Activated naive CD4-positive, alpha-beta T cell treated with anti-CD3 and anti-CD28 coated beads for 36 hours (primary cell): Measurements from ENCODE around the gene ABCA10. TPM values are rescaled to one million over a fixed set of nuclear protein-coding genes. Genes with fewer than 3 reads are reported as not detected.

Source experiments
- CTCF ChIA-PET: fragments of 350-600 bp; sonication (Branson Sonifier 250); formaldehyde crosslinking; loops from one replicate; lab custom pipeline; 2021; ENCODE audit warnings: antibody characterized with exemption; lab: Charles Lee
- DNase-seq: peaks from one replicate; pipeline ENCODE4 v3.0.0-alpha.2; 2020
- H3K27ac Mint-ChIP-seq: one replicate; pipeline ENCODE4 v1.8.0; 2021; ENCODE audit warnings: mild to moderate bottlenecking, mixed read lengths
- H3K27me3 Mint-ChIP-seq: one replicate; pipeline ENCODE4 v1.8.0; 2021; ENCODE audit warnings: low read depth, mixed read lengths
- H3K36me3 Mint-ChIP-seq: one replicate; pipeline ENCODE4 v1.8.0; 2021; ENCODE audit warnings: low read depth, mixed read lengths
- H3K4me1 Mint-ChIP-seq: one replicate; pipeline ENCODE4 v1.8.0; 2021; ENCODE audit warnings: low read depth, mixed read lengths
- H3K4me3 Mint-ChIP-seq: one replicate; pipeline ENCODE4 v1.8.0; 2021; ENCODE audit warnings: mild to moderate bottlenecking, moderate library complexity, mixed read lengths
- H3K9me3 Mint-ChIP-seq: one replicate; pipeline ENCODE4 v1.8.0; 2021; ENCODE audit warnings: mixed read lengths
- intact Hi-C: fragments of 100-400 bp; cut with micrococcal nuclease; formaldehyde crosslinking; loops from one replicate; pipeline ENCODE4 v1.15.1; 2023
- microRNA-seq: library from miRNA; unstranded; fragments of <30 nt; microRNA quantifications from one replicate; pipeline ENCODE4 v1.2.0, GENCODE V29; 2022; ENCODE audit warnings: borderline microRNAs expressed, borderline replicate concordance
- total RNA-seq, 2 experiments: library from RNA; stranded (reverse); gene quantifications; one replicate each; pipeline ENCODE4 v1.2.3, GENCODE V29; 2021

Gene ABCA10
- total RNA-seq, 2 experiments from 2014 or later, result 0.07 to 0.14 TPM

- Mint-ChIP-seq H3K27me3 (no peaks in the 10 kb centered on the region), H3K27ac (no peak overlapping the region), H3K4me1 (no peaks in the 10 kb centered on the region), H3K36me3 (no peaks in the 10 kb centered on the region), H3K9me3 (no peaks in the 10 kb centered on the region), H3K4me3 (no peak overlapping the region)
- CTCF ChIA-PET, result no interaction called here
- intact Hi-C loops, result no loop called here
- DNase-seq, result no peak
These were observed 122.5 kb downstream of the ABCA10 start for GRCh38 chr17:69105907-69106730.

GRCh38 chr17:69103557-69104233, 124.9 kb downstream of the ABCA10 start:
- H3K4me3 Mint-ChIP-seq, result no peak overlapping the region
- no peaks in the 10 kb centered on the region for H3K9me3 Mint-ChIP-seq
- no peaks in the 10 kb centered on the region for H3K27me3 Mint-ChIP-seq
- DNase-seq, result no peak
- no peak overlapping the region for H3K27ac Mint-ChIP-seq
- intact Hi-C loops, result no loop called here
- H3K36me3 Mint-ChIP-seq, result no peaks in the 10 kb centered on the region
- no peaks in the 10 kb centered on the region for H3K4me1 Mint-ChIP-seq
- CTCF ChIA-PET, result no interaction called here

GRCh38 chr17:69098625-69099024, 130.0 kb downstream of the ABCA10 start:
- CTCF ChIA-PET, result no interaction called here
- no peaks in the 10 kb centered on the region for H3K27me3 Mint-ChIP-seq
- intact Hi-C loops, result no loop called here
- no peaks in the 10 kb centered on the region for H3K36me3 Mint-ChIP-seq
- no peak overlapping the region for H3K27ac Mint-ChIP-seq
- H3K9me3 Mint-ChIP-seq, result no peaks in the 10 kb centered on the region
- DNase-seq, result no peak
- H3K4me1 Mint-ChIP-seq, result no peaks in the 10 kb centered on the region
- H3K4me3 Mint-ChIP-seq, result no peak overlapping the region

Small RNAs within 50 kb of the gene (microRNA-seq; reads per million reads assigned to microRNA genes)
- gene MIR4524A (not detected), gene MIR4524B (not detected)

Other genes with a start within 250 kb of the ABCA10 start
- gene ABCA9, start 167.9 kb downstream of the ABCA10 start, total RNA-seq, result not detected
- gene ABCA6, start 86.9 kb downstream of the ABCA10 start, total RNA-seq, result not detected
- gene ABCA5, start 98.3 kb upstream of the ABCA10 start, total RNA-seq, result 10 to 100 TPM; 14.3 to 15.1 TPM
- gene MAP2K6, start 185.9 kb upstream of the ABCA10 start, total RNA-seq, result 1 to 10 TPM; 2.4 to 2.7 TPM